HEK293 (cell line): ENCODE measurements around the gene OTOP3.

Experiments used
- GLIS2 ChIP-seq: fragments of 450-650 bp; formaldehyde crosslinking; IDR thresholded peaks from 2 replicates; pipeline ENCODE4 v1.5.1; 2016; ENCODE audit warnings: missing biosample characterization, missing genetic modification characterization
- KLF7 ChIP-seq: fragments of 450-650 bp; formaldehyde crosslinking; IDR thresholded peaks from 2 replicates; pipeline ENCODE4 v1.5.1; 2016; ENCODE audit warnings: missing biosample characterization, missing genetic modification characterization, borderline replicate concordance
- MYNN ChIP-seq: fragments of 450-650 bp; formaldehyde crosslinking; IDR thresholded peaks from 2 replicates; pipeline ENCODE4 v1.5.1; 2016; ENCODE audit warnings: missing biosample characterization, missing genetic modification characterization, borderline replicate concordance
- OVOL3 ChIP-seq: fragments of 450-650 bp; formaldehyde crosslinking; IDR thresholded peaks from 2 replicates; pipeline ENCODE4 v1.5.1; 2016; ENCODE audit warnings: missing biosample characterization, missing genetic modification characterization
- REPIN1 ChIP-seq: fragments of 450-650 bp; formaldehyde crosslinking; IDR thresholded peaks from 2 replicates; pipeline ENCODE4 v1.5.1; 2017; ENCODE audit warnings: missing biosample characterization, missing genetic modification characterization, low read depth
- SCRT1 ChIP-seq: fragments of 450-650 bp; formaldehyde crosslinking; IDR thresholded peaks from 2 replicates; pipeline ENCODE4 v1.5.1; 2016; ENCODE audit warnings: missing biosample characterization, missing genetic modification characterization, borderline replicate concordance
- SETDB1 ChIP-seq: IDR thresholded peaks from one replicate; pipeline ENCODE4 v1.6.1; 2017; ENCODE audit warnings: mild to moderate bottlenecking, low read length, moderate library complexity, mixed read lengths; ENCODE audit not compliant: insufficient read length
- YY1 ChIP-seq: fragments of 450-650 bp; formaldehyde crosslinking; IDR thresholded peaks from 2 replicates; pipeline ENCODE4 v1.5.1; 2018; ENCODE audit warnings: missing biosample characterization, missing genetic modification characterization
- ZBTB1 ChIP-seq: fragments of 450-650 bp; formaldehyde crosslinking; IDR thresholded peaks from 2 replicates; pipeline ENCODE4 v1.5.1; 2016; ENCODE audit warnings: missing biosample characterization, missing genetic modification characterization
- ZBTB48 ChIP-seq: fragments of 450-650 bp; formaldehyde crosslinking; IDR thresholded peaks from 2 replicates; pipeline ENCODE4 v1.5.1; 2016; ENCODE audit warnings: missing biosample characterization, missing genetic modification characterization
- ZBTB8A ChIP-seq: fragments of 450-650 bp; formaldehyde crosslinking; IDR thresholded peaks from 2 replicates; pipeline ENCODE4 v1.5.1; 2016; ENCODE audit warnings: missing biosample characterization, missing genetic modification characterization
- ZFHX2 ChIP-seq: fragments of 450-650 bp; formaldehyde crosslinking; conservative IDR thresholded peaks from 2 replicates; pipeline ENCODE4 v1.5.1; 2016; ENCODE audit warnings: missing biosample characterization, missing genetic modification characterization
- ZNF114 ChIP-seq: fragments of 450-650 bp; formaldehyde crosslinking; IDR thresholded peaks from 2 replicates; pipeline ENCODE4 v1.5.0; 2017; ENCODE audit warnings: missing biosample characterization, missing genetic modification characterization
- ZNF121 ChIP-seq: fragments of 450-650 bp; formaldehyde crosslinking; IDR thresholded peaks from 2 replicates; pipeline ENCODE4 v1.5.1; 2016; ENCODE audit warnings: missing biosample characterization, missing genetic modification characterization
- ZNF248 ChIP-seq: fragments of 450-650 bp; formaldehyde crosslinking; IDR thresholded peaks from 2 replicates; pipeline ENCODE4 v1.5.1; 2017; ENCODE audit warnings: missing biosample characterization, missing genetic modification characterization
- ZNF335 ChIP-seq: fragments of 450-650 bp; formaldehyde crosslinking; conservative IDR thresholded peaks from 2 replicates; pipeline ENCODE4 v1.5.1; 2016; ENCODE audit warnings: missing biosample characterization, missing genetic modification characterization
- ZNF341 ChIP-seq: fragments of 450-650 bp; formaldehyde crosslinking; IDR thresholded peaks from 2 replicates; pipeline ENCODE4; 2016; ENCODE audit warnings: low read depth, missing biosample characterization, missing genetic modification characterization
- ZNF366 ChIP-seq: fragments of 450-650 bp; formaldehyde crosslinking; conservative IDR thresholded peaks from 2 replicates; pipeline ENCODE4 v1.5.1; 2016; ENCODE audit warnings: missing biosample characterization, missing genetic modification characterization
- ZNF747 ChIP-seq: fragments of 450-650 bp; formaldehyde crosslinking; IDR thresholded peaks from 2 replicates; pipeline ENCODE4 v1.5.1; 2016; ENCODE audit warnings: missing biosample characterization, missing genetic modification characterization
- ZNF777 ChIP-seq: fragments of 450-650 bp; formaldehyde crosslinking; IDR thresholded peaks from 2 replicates; pipeline ENCODE4 v1.5.1; 2017; ENCODE audit warnings: missing biosample characterization, missing genetic modification characterization, borderline replicate concordance
- ZNF785 ChIP-seq: fragments of 450-650 bp; formaldehyde crosslinking; IDR thresholded peaks from 2 replicates; pipeline ENCODE4 v1.5.1; 2016; ENCODE audit warnings: missing biosample characterization, missing genetic modification characterization
- TF ChIP-seq, protein P1 (sequence below): fragments of 450-650 bp; formaldehyde crosslinking; IDR thresholded peaks from 2 replicates; pipeline ENCODE4 v1.5.1; 2016; ENCODE audit warnings: missing biosample characterization, missing genetic modification characterization
- TF ChIP-seq, protein P2 (sequence below): fragments of 450-650 bp; formaldehyde crosslinking; IDR thresholded peaks from 2 replicates; pipeline ENCODE4 v1.5.1; 2016; ENCODE audit warnings: missing biosample characterization, missing genetic modification characterization, low read depth

The OTOP3 gene

DNA sequence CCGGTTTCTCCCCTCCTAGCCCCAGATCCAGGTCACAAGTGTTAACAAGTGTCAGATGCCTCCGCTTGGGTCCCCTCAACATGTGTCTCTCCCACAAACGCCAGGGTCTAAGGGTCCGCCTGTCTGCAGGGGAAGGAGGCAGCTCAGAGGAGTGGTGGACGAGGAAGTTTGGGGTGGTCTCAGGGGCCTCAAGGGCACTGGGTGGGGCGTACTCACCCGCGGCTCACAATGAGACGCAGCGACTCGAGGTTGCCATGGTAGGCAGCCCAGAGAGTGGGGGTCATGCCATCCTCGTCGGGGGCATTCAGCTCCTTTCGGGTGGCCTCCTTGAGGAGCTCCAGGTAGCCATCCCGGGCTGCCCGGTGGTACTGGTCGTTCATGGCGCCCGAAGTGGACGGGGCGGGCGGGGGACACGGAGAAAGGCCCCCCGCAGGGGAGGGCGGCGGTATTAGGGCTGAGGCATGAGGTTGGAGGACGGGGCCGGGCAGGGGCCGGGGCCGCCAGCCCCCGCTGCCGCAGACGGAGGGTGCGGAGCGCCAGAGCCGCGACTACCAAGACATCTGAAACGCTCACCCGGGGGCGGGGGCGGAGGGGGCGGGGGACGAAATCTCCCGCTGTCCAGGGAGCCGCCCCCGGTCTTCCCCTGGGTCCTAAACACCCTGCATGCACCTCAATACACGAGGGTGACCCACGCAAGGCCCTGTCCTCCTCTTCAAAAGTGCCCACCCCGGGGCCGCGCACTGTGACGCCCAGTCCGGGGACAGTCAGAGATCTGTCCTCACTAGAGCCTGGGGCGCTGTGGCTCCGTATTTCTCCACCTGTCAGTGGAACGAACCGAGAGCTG, 12.8 kb upstream of the OTOP3 start, which contains the start of gene USH1G (continued):
- TF ChIP-seq ZNF121 (tag by site-specific recombination), result no peak
- TF ChIP-seq ZNF114 (tag by site-specific recombination), result no peak
- no peak for TF ChIP-seq SETDB1
- no peak for TF ChIP-seq ZBTB48 (tag by site-specific recombination)
- TF ChIP-seq REPIN1 (tag by site-specific recombination), result no peak
- no peak for TF ChIP-seq ZNF248 (tag by site-specific recombination)
- TF ChIP-seq MYNN, result no peak
- peak; percentile 75 for TF ChIP-seq GLIS2
- no peak for TF ChIP-seq ZNF366 (tag by site-specific recombination)
- TF ChIP-seq ZNF341 (tag by site-specific recombination), result no peak
- no peak for TF ChIP-seq ZBTB8A
- no peak for TF ChIP-seq ZNF747 (tag by site-specific recombination)
- TF ChIP-seq YY1, result no peak; the same call in 1 of the 2 replicates
- no peak; the same call in 1 of the 2 replicates for TF ChIP-seq SCRT1 (tag by site-specific recombination)
- TF ChIP-seq KLF7 (tag by site-specific recombination), result 0 out of 2 replicates have a peak, but pooled peaks have one; percentile 27
- TF ChIP-seq OVOL3 (tag by site-specific recombination), result no peak
- TF ChIP-seq ZNF335 (tag by site-specific recombination), result peak; percentile 94
- TF ChIP-seq ZFHX2 (tag by site-specific recombination), result no peak; the same call in 1 of the 2 replicates
- TF ChIP-seq, protein P1, sequence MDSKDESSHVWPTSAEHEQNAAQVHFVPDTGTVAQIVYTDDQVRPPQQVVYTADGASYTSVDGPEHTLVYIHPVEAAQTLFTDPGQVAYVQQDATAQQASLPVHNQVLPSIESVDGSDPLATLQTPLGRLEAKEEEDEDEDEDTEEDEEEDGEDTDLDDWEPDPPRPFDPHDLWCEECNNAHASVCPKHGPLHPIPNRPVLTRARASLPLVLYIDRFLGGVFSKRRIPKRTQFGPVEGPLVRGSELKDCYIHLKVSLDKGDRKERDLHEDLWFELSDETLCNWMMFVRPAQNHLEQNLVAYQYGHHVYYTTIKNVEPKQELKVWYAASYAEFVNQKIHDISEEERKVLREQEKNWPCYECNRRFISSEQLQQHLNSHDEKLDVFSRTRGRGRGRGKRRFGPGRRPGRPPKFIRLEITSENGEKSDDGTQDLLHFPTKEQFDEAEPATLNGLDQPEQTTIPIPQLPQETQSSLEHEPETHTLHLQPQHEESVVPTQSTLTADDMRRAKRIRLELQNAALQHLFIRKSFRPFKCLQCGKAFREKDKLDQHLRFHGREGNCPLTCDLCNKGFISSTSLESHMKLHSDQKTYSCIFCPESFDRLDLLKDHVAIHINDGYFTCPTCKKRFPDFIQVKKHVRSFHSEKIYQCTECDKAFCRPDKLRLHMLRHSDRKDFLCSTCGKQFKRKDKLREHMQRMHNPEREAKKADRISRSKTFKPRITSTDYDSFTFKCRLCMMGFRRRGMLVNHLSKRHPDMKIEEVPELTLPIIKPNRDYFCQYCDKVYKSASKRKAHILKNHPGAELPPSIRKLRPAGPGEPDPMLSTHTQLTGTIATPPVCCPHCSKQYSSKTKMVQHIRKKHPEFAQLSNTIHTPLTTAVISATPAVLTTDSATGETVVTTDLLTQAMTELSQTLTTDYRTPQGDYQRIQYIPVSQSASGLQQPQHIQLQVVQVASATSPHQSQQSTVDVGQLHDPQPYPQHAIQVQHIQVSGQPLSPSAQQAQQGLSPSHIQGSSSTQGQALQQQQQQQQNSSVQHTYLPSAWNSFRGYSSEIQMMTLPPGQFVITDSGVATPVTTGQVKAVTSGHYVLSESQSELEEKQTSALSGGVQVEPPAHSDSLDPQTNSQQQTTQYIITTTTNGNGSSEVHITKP (tag by site-specific recombination), result peak; percentile 91
- TF ChIP-seq ZNF785 (tag by site-specific recombination), result no peak
- TF ChIP-seq ZBTB1 (tag by site-specific recombination), result no peak
- TF ChIP-seq ZNF777 (tag by site-specific recombination), result peak; percentile 52; the same call in 1 of the 2 replicates
- TF ChIP-seq, protein P2, sequence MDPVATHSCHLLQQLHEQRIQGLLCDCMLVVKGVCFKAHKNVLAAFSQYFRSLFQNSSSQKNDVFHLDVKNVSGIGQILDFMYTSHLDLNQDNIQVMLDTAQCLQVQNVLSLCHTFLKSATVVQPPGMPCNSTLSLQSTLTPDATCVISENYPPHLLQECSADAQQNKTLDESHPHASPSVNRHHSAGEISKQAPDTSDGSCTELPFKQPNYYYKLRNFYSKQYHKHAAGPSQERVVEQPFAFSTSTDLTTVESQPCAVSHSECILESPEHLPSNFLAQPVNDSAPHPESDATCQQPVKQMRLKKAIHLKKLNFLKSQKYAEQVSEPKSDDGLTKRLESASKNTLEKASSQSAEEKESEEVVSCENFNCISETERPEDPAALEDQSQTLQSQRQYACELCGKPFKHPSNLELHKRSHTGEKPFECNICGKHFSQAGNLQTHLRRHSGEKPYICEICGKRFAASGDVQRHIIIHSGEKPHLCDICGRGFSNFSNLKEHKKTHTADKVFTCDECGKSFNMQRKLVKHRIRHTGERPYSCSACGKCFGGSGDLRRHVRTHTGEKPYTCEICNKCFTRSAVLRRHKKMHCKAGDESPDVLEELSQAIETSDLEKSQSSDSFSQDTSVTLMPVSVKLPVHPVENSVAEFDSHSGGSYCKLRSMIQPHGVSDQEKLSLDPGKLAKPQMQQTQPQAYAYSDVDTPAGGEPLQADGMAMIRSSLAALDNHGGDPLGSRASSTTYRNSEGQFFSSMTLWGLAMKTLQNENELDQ (tag by site-specific recombination), result no peak
